Measurements from ENCODE around the gene SIRT1. TPM values are rescaled to one million over a fixed set of nuclear protein-coding genes. Genes with fewer than 3 reads are reported as not detected.
"Not testable (repeated sequence)": the region's sequence is repeated elsewhere in the genome, so short reads cannot be mapped to it uniquely, and the experiment has no call there.

Gene SIRT1
- total RNA-seq, 2 experiments from 2014 or later = 20.7 to 23.4 TPM

DNA sequence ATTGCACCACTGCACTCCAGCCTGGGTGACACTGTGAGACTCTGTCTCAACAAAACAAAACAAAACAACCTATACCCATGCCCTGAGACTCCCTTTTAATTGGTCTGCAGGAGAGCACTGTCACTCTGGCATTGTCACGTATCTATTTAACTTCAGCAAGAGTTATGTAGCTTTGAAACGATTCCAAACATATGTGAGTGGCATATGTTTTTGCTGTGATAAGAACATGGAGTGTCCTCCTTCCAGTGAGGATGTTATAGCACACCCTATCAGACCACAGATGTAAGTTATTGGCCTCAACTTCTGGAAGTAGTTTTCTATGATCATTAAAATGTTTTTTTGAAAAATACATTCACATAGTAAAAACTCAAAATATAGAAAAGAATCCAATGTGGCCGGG, 30.9 kb upstream of the SIRT1 start:
- Mint-ChIP-seq H3K27ac (no peak overlapping the region), H3K4me3 (no peak overlapping the region), H3K36me3 (peaks cover 1% of the 10 kb centered on the region), H3K9me3 (ENCODE audit: low read depth) (no peaks in the 10 kb centered on the region), H3K27me3 (no peaks in the 10 kb centered on the region), H3K4me1 (peaks cover 17% of the 10 kb centered on the region)
- ATAC-seq (no peak), DNase-seq (no peak)
- CTCF ChIA-PET = interaction anchor here (5.4 kb wide), 1 partner anchor 302 kb away, joined by 98 read pairs; no protein-coding TSS in a partner anchor

DNA sequence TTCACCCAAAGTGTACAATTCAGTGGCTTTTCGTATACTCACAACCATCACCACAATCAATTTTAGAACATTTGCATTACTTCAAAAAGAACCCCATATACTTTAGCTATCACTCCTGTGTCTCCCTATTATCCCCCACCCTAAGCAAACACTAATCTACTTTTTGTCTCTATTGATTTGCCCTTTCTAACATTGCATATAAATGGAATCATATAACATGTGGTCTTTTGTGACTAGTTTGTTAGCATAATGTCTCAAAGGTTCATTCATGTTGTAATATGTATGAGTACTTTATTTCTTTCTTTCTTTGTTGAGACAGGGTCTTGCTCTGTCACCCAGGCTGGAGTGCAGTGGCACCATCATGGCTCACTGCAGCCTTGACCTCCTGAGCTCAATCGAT, 25.5 kb upstream of the SIRT1 start:
- Mint-ChIP-seq H3K27me3 (no peaks in the 10 kb centered on the region), H3K4me1 (peaks cover 6% of the 10 kb centered on the region), H3K27ac (no peak overlapping the region), H3K9me3 (ENCODE audit: low read depth) (no peaks in the 10 kb centered on the region), H3K36me3 (no peaks in the 10 kb centered on the region), H3K4me3 (no peak overlapping the region)
- CTCF ChIA-PET = no interaction called here
- DNase-seq (no peak), ATAC-seq (no peak)

DNA sequence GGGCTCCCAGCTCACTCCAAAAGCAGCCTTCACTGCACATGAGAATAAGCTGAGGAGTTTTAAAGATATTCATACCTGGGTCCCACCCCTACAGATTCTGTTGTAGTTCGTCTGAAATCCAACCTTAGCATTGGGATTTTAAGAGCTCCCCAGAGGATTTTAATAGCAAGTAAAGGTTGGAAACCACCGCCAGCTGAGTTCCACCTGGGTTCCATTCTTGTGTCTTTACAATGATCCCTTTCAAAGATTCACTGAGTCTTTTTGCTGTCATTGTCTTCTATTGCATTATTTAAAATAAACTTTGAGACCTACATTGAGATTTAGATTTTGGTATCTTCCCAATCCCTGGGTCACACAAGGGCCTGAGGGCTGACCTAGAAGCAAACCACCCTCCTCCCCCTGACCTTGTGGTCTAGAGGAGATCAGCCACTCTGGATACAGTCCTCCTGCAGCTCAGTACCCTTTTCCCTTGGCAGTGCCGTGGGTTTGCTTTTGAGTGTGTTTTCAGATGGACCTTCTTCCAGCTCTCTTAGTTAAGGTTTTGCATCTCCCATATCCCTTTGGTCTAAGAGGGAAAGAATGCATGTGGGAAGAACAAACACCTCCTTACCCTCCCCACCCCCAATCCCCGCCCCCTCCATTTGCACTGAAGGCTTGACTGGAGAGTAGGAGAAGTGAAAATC, 22.6 kb upstream of the SIRT1 start:
- no peaks in the 10 kb centered on the region for H3K9me3 Mint-ChIP-seq (ENCODE audit: low read depth)
- no peak overlapping the region for H3K4me3 Mint-ChIP-seq
- no peak for DNase-seq

GRCh38 chr10:67863094-67863493, 21.4 kb upstream of the SIRT1 start:
- no peaks in the 10 kb centered on the region for H3K36me3 Mint-ChIP-seq
- H3K4me3 Mint-ChIP-seq = no peak overlapping the region
- DNase-seq (no peak), ATAC-seq (no peak)
- no peak overlapping the region for H3K27ac Mint-ChIP-seq
- no peaks in the 10 kb centered on the region for H3K9me3 Mint-ChIP-seq (ENCODE audit: low read depth)
- no peaks in the 10 kb centered on the region for H3K27me3 Mint-ChIP-seq
- CTCF ChIA-PET = interaction anchor here (1.5 kb wide), 1 partner anchor 292 kb away, joined by 4 read pairs; no protein-coding TSS in a partner anchor
- no peaks in the 10 kb centered on the region for H3K4me1 Mint-ChIP-seq

More for the DNA sequence above, 22.6 kb upstream of the SIRT1 start:
- CTCF ChIA-PET = interaction anchor here (0.5 to 0.6 kb wide), 2 partner anchors 24 to 200 kb away, joined by 3 read pairs; no protein-coding TSS in a partner anchor
- Mint-ChIP-seq H3K27me3 (no peaks in the 10 kb centered on the region), H3K36me3 (no peaks in the 10 kb centered on the region), H3K27ac (no peak overlapping the region), H3K4me1 (no peaks in the 10 kb centered on the region)
- no peak for ATAC-seq

- ATAC-seq (no peak), DNase-seq (no peak)
- H3K4me1 Mint-ChIP-seq = no peaks in the 10 kb centered on the region
- H3K27me3 Mint-ChIP-seq = no peaks in the 10 kb centered on the region
- no peak overlapping the region for H3K27ac Mint-ChIP-seq
- no peaks in the 10 kb centered on the region for H3K9me3 Mint-ChIP-seq (ENCODE audit: low read depth)
- H3K4me3 Mint-ChIP-seq = no peak overlapping the region
- no peaks in the 10 kb centered on the region for H3K36me3 Mint-ChIP-seq
- CTCF ChIA-PET = interaction anchor here (1.1 kb wide), 1 partner anchor 15 kb away, joined by 3 read pairs; no protein-coding TSS in a partner anchor
Measured at GRCh38 chr10:67864607-67865371, 19.7 kb upstream of the SIRT1 start.

DNA sequence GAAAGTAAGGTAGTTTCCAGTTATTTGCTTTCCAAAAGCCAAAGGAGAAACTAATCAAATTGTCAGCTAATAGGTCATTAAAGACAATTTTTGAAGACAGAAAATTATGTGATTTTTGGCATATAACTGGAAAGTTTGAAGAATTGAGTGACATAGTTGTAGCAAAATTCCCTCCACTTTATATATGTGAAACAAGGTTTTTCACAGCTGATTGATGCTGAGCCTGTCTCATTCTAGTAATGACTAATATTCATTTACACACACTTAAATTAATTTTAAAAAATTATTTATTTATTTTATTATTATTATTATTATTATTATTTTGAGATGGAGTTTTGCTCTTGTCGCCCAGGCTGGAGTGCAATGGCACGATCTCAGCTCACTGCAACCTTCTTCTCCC, 16.3 kb upstream of the SIRT1 start:
- Mint-ChIP-seq H3K27me3 (no peaks in the 10 kb centered on the region), H3K27ac (no peak overlapping the region), H3K4me1 (no peaks in the 10 kb centered on the region), H3K9me3 (ENCODE audit: low read depth) (no peaks in the 10 kb centered on the region), H3K36me3 (no peaks in the 10 kb centered on the region), H3K4me3 (no peak overlapping the region)
- ATAC-seq (no peak), DNase-seq (no peak)
- CTCF ChIA-PET = interaction anchor here (0.6 to 1.6 kb wide), 2 partner anchors 13 to 421 kb away, joined by 3 to 8 read pairs; no protein-coding TSS in a partner anchor

- Mint-ChIP-seq H3K36me3 (no peaks in the 10 kb centered on the region), H3K27ac (no peak overlapping the region), H3K4me1 (no peaks in the 10 kb centered on the region), H3K4me3 (no peak overlapping the region), H3K9me3 (ENCODE audit: low read depth) (no peaks in the 10 kb centered on the region), H3K27me3 (no peaks in the 10 kb centered on the region)
- CTCF ChIA-PET = no interaction called here
- ATAC-seq (no peak), DNase-seq (no peak)
Measured at GRCh38 chr10:67869996-67870395, 14.5 kb upstream of the SIRT1 start.

DNA sequence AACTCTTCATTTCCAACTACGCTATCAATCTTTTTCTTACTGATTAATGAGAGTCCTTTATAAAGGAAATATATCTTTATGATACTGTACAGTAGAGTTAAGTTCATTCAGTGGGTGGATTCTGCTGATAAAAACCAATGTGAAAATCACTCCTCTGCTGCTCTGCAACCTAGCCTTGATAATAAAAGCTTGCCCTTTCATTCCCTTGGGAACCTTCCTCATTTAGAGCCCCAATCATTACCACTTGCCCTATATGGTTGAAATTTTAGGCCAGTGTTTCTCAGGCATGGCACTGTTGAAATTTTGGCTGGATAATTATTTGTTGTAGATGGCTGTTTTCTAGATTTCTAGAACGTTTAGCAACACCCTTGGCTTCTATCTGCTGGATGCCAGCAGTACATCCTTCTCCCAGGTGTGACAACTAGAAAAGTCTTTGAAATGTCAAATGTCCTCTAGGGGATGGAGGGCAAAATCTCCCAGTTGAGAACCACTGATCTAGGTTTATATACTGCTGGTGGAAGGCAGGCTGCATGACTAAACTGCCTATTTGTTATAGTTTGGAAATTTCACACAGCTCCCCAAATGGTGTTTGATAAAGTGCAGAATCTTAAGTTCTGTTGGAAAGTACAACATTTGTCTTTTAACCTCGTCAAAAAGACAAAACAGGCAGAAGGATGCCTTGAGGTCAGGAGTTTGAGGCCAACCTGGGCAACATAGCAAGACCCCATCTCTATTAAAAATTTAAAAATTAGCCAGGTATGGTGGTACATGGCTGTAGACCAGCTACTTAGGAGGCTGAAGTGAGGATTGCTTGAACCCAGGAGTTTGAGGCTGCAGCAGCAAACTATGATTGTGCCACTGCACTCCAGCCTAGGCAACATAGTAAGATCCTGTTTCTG, 8.9 kb upstream of the SIRT1 start:
- Mint-ChIP-seq H3K9me3 (ENCODE audit: low read depth) (no peaks in the 10 kb centered on the region), H3K27ac (no peak overlapping the region), H3K4me3 (no peak overlapping the region), H3K27me3 (no peaks in the 10 kb centered on the region), H3K36me3 (no peaks in the 10 kb centered on the region), H3K4me1 (no peaks in the 10 kb centered on the region)
- no peak for ATAC-seq
- no peak for DNase-seq
- CTCF ChIA-PET = interaction anchor here (1.5 to 1.6 kb wide), 2 partner anchors 9 to 10 kb away, joined by 3 read pairs; no protein-coding TSS in a partner anchor

- H3K4me1 Mint-ChIP-seq; H3K36me3 Mint-ChIP-seq; ATAC-seq; DNase-seq; H3K27me3 Mint-ChIP-seq; H3K27ac Mint-ChIP-seq; H3K9me3 Mint-ChIP-seq (ENCODE audit: low read depth); H3K4me3 Mint-ChIP-seq: not testable (repeated sequence)
- CTCF ChIA-PET = interaction anchor here (1.6 kb wide), 1 partner anchor 8 kb away, joined by 3 read pairs; no protein-coding TSS in a partner anchor
Measured at GRCh38 chr10:67877421-67877820, 7.0 kb upstream of the SIRT1 start.

DNA sequence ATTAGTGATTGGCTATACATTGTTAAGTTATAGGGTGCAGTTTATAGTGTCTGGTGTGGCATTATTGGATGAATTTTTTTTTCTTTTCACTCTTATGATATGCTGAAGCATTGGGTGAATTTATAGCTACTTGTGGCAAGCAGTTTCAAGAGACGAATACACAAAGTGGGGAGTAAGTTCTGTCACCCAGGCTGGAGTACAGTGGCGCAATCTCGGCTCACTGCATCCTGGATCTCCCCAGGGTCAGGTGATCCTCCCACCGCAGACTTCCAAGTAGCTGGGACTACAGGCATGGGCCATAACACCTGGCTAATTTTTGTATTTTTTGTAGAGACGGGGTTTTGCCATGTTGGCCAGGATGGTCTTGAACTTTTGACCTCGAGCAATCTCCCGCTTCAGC, 6.3 kb upstream of the SIRT1 start:
- no peak overlapping the region for H3K4me3 Mint-ChIP-seq
- DNase-seq (no peak), ATAC-seq (no peak)
- no peak overlapping the region for H3K27ac Mint-ChIP-seq
- no peaks in the 10 kb centered on the region for H3K27me3 Mint-ChIP-seq
- CTCF ChIA-PET = no interaction called here
- no peaks in the 10 kb centered on the region for H3K9me3 Mint-ChIP-seq (ENCODE audit: low read depth)
- no peaks in the 10 kb centered on the region for H3K4me1 Mint-ChIP-seq
- H3K36me3 Mint-ChIP-seq = no peaks in the 10 kb centered on the region

DNA sequence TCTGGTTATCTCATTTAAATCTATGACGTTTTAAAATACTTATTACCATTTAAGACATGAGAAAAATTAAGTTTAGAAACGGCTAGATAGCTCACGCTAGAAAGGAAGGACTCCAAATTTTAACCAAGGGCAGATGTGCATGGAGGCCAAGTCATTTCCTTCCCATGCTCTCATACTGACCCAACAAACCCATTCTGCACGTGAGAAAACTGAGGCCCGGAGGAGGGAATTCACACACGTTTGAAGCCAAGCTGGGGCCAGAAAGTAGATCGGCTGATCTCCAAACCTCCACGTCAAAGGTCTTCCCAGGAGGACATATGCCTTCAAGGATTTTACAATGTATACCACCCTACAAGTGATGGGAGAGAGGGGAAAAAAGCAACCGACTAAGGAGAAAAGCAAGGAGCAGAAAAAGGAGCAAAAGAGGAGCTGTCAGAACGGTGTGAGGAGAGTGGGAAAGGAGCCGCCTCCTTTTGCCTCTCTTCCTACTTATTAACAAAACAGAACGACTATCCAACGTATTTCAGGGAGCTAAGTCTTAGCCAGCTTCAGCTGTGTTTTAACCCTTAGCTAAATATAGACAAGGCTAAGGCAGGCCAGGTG, 645 bp upstream of the SIRT1 start:
- ATAC-seq = no peak
- peaks cover 16% of the 10 kb centered on the region for H3K36me3 Mint-ChIP-seq

DNA sequence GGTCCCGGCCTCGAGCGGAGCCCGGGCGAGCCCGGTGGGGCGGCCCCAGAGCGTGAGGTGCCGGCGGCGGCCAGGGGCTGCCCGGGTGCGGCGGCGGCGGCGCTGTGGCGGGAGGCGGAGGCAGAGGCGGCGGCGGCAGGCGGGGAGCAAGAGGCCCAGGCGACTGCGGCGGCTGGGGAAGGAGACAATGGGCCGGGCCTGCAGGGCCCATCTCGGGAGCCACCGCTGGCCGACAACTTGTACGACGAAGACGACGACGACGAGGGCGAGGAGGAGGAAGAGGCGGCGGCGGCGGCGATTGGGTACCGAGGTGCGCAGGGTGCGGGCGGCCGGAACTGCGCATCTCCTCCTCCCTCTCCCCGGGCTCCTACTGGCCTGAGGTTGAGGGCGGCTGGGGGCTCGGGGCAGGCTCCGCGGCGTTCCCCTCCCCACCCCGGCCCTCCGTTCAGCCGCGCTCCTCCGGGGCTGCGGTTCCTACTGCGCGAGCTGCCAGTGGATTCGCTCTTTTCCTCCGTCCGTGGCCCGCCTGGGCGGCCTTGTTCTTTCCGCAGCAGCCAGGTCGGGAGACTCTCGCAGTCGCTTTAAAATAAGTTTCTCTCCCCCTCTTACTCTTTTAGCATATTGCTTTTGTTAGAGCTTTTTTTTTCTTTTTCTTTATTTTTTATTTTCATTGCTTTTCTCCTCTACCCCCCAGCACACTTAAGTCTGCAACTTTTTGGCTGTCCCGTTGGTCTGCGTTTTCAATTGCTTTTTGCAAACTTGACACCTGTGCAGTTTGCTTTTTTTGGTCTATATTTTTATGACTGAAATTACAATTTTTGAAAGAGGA, 600 bp downstream of the SIRT1 start:
- H3K27me3 Mint-ChIP-seq = no peaks in the 10 kb centered on the region
- peak overlapping the region; percentile 94 for H3K4me3 Mint-ChIP-seq
- H3K4me1 Mint-ChIP-seq = peaks cover 33% of the 10 kb centered on the region
- peak; percentile 81 for ATAC-seq
- H3K9me3 Mint-ChIP-seq (ENCODE audit: low read depth) = no peaks in the 10 kb centered on the region
- DNase-seq = peak; percentile 86
- peaks cover 27% of the 10 kb centered on the region for H3K36me3 Mint-ChIP-seq
- peak overlapping the region; percentile 91 for H3K27ac Mint-ChIP-seq
- CTCF ChIA-PET = interaction anchor here (0.7 to 4.3 kb wide), 10 partner anchors 9 to 419 kb away, joined by 3 to 31 read pairs (median 3); no protein-coding TSS in a partner anchor

More for the DNA sequence above, 645 bp upstream of the SIRT1 start:
- Mint-ChIP-seq H3K4me3 (peak overlapping the region; percentile 94), H3K9me3 (ENCODE audit: low read depth) (no peaks in the 10 kb centered on the region), H3K4me1 (peaks cover 24% of the 10 kb centered on the region), H3K27me3 (no peaks in the 10 kb centered on the region), H3K27ac (peak overlapping the region; percentile 91)
- DNase-seq = no peak
- CTCF ChIA-PET = interaction anchor here (0.8 to 4.3 kb wide), 6 partner anchors 28 to 329 kb away, joined by 3 to 31 read pairs (median 4); no protein-coding TSS in a partner anchor
